ENCODE results near the gene SYK. TPM values are rescaled to one million over a fixed set of nuclear protein-coding genes. Genes with fewer than 3 reads are reported as not detected.

SYK gene
- total RNA-seq, 1 experiment from 2014 or later: 0.02 TPM

- no peak for DNase-seq (ENCODE audit: extremely low read depth, low read depth)
These were observed 125.9 kb downstream of the SYK start for GRCh38 chr9:90927496-90927895.

- no peak for DNase-seq (ENCODE audit: extremely low read depth, low read depth)
These were observed 128.0 kb downstream of the SYK start for GRCh38 chr9:90929626-90930025.

- DNase-seq (ENCODE audit: extremely low read depth, low read depth): no peak
These were observed 131.8 kb downstream of the SYK start for GRCh38 chr9:90933468-90933867.

GRCh38 chr9:90939351-90939750 lies 137.7 kb downstream of the SYK start:
- no peak for DNase-seq (ENCODE audit: extremely low read depth, low read depth)

GRCh38 chr9:90940280-90940679 lies 138.7 kb downstream of the SYK start:
- no peak for DNase-seq (ENCODE audit: extremely low read depth, low read depth)

GRCh38 chr9:90941661-90942060 lies 140.0 kb downstream of the SYK start:
- no peak for DNase-seq (ENCODE audit: extremely low read depth, low read depth)

GRCh38 chr9:90942555-90942954 lies 140.9 kb downstream of the SYK start:
- no peak for DNase-seq (ENCODE audit: extremely low read depth, low read depth)

GRCh38 chr9:90943341-90943740 lies 141.7 kb downstream of the SYK start:
- no peak for DNase-seq (ENCODE audit: extremely low read depth, low read depth)

- no peak for DNase-seq (ENCODE audit: extremely low read depth, low read depth)
These were observed 143.7 kb downstream of the SYK start for GRCh38 chr9:90945336-90945735.

- DNase-seq (ENCODE audit: extremely low read depth, low read depth): no peak
These were observed 145.4 kb downstream of the SYK start for GRCh38 chr9:90946982-90947381.

Other genes starting within 250 kb of the SYK start
- 0.43 and 0.59 TPM in 2 replicates for gene DIRAS2, start 159.0 kb upstream of the SYK start, total RNA-seq (2014; rRNA removed; shearing (Covaris generic))

All from NCI-H460 (cell line).